ENCODE data around the gene RARG.
"Not testable (repeated sequence)": the region's sequence is repeated elsewhere in the genome, so short reads cannot be mapped to it uniquely, and the experiment has no call there.

Gene RARG

DNA sequence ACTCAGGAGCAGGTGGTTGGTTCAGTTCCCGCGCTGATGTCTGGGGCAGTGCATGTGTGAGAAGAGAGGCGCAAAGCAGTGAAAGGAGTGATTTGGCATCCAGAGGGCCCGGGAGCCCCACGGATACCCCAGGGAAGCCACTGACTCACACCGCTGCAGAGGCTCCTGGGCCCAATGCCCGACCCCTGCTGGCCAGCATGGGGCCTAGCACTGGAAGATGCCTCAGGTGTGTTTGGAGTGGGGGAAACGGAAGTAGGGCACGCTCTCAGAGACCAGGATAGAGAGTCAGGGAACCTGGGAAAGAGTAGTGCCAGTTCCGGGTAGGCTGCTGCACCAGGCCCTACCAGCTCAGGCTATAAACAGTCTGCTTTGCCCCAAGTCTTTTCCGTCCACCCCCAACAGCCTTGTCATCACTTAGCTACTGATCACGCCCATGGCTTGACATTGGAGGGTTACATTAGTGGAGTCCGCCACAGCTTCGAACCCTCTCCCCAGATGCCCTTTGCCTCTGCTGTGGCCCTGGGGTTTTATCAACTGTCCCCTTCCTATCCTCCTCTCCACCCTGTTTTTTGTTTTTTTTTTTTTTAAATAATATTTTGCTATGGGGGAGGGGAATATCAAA lies 41.8 kb downstream of the RARG start:
- no peak for DNase-seq (ENCODE audit: low read depth)

DNA sequence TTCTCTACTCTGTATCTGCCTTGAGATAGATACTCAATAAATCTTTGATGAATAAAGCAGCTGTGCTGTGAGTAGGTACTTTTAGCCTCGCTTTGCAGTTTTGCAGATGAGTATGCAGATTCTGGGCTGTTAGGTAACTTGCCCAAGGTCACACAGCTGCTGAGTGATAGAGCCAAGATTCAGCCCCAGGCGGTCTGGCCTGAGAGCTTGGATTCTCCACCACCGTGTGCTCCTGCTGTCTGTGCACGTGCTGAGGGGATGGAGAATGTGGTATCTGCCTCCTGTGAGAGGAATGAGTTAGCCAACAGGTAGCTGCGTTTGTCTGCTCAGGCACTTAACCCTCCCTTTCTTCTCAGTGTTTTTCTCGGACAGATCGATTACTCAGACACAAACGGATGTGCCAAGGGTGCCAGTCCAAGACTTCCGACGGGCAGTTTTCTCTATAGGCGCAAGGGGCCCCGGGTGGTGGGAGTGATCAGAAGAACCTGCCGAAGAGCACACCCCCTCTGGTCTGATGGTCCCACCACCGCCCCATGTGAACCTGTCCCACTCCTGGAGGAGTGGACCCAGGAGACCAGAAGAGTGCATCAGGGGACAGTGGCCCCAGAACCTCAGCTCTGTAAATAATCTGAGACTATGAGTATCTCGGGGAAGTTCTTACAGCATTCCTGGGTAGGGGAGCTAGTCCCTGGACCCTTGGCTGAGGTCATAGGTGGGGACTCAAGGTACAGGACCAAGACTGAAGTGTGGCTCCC lies 44.7 kb downstream of the RARG start:
- no peak for DNase-seq (ENCODE audit: low read depth)

DNA sequence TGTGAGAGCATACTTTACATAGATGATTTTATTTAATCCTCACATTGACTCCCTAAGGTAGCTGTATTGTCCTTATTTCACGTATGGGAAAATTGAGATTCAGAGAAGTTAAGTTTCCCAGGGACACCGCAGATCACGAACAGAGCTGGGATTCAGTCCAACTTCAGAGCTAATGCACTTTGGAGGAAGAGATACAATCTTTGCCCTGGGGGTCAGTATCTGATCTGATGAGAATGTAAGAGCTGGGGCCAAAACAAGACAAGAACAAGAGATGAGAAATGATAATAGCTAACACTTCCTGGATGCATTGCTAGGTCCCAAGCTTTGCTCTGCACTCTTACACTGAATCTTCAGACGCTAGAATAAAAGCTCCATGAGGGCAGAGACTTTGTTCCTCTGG lies 45.3 kb downstream of the RARG start:
- no peak for DNase-seq (ENCODE audit: low read depth)

DNA sequence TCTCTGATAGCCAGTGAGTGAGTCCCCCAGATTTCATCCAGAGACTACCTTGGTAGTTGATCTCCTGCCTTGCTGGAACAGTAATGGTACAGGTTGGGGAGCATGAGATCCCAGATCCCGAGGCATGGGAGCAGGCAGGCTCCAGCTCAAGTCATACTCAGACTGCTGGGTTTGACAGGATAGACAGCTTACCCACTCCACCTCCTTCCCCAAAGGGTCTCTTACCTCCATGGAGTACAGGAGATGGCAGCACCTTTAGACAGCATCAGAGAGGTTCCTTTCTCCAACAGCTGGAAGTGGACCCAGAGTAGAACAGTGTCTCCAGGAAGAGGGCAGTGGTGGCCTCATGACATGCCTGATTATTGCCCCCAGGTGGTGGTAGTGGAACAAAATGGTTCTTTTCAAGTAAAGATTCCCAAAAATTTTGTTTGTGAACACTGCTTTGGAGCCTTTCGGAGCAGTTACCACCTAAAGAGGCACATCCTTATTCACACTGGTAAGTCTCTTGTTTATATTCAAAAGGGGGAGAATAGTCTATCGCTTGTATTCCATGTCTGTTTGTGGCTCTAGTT lies 46.3 kb downstream of the RARG start:
- DNase-seq (ENCODE audit: low read depth) = no peak

DNA sequence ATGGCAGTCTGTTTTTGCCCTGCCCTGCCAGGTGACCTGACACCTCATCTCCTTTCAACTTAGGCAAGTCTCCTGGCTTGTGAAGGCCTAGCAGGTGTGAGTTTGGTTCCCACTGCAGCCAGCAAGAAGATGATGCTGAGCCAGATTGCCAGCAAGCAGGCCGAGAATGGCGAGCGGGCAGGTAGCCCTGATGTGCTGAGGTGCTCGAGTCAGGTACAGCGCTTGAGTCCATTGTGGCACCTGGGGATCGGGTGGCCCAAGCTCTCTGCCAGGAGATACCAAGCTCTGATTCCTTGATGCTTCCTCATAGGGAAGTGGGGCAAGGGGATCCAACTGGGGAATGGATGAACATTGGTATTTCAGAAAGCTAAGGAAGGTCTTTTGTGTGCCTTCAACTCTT lies 47.2 kb downstream of the RARG start:
- no peak for DNase-seq (ENCODE audit: low read depth)

DNA sequence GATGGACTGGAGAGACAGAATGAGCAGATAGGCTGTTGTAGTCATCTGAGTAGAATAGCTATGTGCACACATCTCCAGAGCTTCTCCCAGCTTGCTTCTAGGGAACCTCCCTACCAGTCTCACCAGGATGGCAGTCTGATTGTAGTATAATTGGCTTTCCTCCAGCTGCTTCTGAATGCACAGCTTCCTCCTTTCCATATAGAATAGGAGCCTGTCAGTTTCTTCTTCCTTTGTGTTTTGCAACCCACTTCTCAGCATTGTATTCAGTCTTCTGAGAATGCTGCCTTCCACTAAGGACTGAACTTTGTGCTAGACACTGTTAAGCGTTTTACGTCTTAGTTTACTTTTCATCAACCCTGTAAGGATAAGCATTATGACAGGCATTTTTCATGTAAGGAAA lies 49.1 kb downstream of the RARG start:
- DNase-seq (ENCODE audit: low read depth) = no peak

DNA sequence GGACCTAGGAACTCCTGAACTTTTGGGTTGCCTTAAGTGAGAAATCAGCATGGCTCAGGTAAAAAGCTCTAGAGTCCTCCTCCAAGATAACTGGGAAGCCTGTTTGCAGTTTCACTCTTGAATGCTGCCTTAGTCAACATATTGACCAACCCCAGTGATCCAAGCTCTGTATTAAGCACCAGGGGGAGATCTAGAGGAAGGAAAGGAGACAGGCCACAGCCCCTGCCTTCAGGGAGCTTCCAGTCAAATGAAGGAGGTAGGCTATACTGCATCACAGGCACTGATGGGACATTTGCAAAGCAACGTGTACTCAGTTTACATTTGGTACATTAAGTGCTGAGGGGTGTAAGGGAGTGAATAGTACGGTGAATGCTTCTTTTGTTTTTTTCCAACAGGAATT lies 50.1 kb downstream of the RARG start:
- DNase-seq (ENCODE audit: low read depth) = no peak

DNA sequence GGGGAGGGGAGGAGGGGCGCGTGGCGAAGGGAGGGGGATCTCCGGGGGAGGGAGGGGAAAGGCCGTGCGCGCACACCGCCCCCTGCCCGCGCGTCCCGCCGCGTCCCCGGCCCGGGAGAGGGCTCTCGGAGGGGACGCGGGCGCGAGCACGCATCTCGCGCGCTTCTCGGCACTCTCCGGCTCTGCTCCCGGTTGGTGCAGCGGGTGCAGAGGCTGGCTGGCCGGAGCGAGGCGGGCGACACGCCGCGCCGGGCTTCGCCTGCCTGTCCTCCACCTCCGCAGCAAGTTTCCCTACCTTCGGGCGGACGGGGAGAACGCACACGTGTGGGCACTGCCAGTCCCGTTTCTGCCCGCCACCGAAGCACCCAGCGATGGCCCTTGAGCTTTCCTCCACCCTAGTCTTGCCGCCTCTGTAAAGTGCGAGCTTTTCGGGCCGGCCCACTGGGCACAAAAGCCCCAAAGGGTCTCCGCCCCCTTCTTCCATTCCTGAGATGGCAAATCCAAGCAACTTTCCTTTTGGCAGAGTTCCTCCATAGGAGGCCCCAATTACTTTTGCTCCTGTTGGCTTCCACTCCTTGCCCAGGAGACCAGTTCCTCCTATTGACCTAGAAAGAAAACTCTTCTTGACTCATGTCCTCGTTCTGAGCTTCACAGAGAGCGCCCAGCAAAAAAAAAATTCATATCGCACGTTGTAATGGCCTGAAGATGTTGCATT lies 50.9 kb downstream of the RARG start:
- DNase-seq (ENCODE audit: low read depth) = no peak

DNA sequence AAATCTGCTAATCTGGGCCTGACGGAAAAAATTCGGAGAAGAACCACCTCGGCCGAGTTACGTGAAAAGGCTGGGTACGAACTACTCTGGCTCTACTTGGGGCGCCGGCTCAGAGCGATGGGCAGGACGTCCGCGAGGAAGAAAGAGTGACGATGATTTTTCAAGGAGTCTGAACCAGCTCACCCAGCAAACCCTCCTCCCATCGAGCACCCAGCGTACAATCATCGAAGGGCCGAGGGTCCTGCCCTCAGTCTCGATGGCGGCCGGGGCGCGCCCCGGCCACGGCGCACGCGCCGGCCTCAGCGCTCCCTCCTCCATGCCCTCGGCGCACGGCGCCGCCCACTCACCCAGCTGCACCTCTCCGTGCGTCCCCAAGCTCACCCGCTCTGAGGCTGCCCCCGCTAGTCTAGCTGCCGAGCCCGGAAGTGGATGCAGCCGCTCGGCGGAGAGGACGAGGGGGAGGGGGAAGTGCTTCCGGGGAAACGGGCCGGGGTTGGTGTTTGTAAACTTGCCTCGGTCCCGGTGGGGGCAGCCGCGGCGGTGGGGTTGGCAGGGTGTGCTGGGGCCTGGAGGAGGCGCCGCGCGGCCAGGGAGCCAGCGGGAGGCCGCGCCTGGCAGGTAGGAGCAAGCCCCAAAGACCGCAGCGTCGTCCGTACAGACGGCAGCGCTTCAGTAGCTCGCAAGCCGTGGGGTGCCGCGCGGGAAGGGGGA lies 51.6 kb downstream of the RARG start, which contains the start of the genes CSAD and ZNF740:
TSS of gene CSAD (minus strand) at position 706 of the 711 bp plus-strand sequence. CDS start 7,455 bp downstream, outside the sequence.
TSS of gene ZNF740 (plus strand) at position 503 of the 711 bp plus-strand sequence. CDS start 1,262 bp downstream, outside the sequence.
- DNase-seq (ENCODE audit: low read depth) = peak; percentile 81

DNA sequence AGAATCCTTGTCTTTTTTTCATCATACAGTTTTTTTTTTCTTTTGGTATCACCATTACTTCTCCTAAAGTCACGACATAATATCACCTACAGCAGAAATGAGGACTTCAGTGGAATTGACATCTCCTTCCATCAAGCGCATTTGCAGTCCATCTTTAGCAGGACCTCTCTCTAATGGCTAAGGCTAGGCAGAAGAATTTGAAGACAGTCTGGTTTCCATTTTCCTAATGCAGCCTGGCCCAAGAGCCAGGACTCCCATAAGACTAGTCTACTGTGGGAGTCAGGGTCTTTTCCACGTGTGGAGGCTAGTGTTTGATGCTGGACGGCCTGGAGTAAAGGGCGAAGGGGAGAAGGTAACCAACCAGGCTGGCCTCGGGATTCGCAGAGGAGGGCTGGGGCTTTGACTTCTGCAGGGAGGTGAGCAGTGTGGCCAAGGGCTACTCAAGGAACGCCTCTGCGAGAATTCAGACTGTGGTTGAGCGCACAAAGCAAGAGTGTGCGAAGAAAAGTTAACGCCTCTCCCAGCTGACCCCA lies 52.3 kb downstream of the RARG start:
- no peak for DNase-seq (ENCODE audit: low read depth)

DNA sequence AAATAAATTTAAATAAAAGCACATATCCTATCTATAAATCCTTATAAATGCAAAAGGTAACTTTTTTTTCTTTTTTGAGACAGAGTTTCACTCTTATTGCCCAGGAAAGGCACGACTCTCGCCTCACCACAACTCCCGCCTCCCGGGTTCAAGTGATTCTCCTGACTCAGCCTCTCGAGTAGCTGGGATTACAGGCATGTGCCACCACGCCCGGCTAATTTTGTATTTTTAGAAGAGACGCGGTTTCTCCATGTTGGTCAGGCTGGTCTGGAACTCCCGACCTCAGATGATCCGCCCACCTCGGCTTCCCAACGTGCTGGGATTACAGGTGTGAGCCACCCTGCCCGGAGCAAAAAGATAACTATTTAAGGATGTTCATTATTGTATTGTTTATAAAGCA lies 53.2 kb downstream of the RARG start:
- not testable (repeated sequence) for DNase-seq (ENCODE audit: low read depth)

DNA sequence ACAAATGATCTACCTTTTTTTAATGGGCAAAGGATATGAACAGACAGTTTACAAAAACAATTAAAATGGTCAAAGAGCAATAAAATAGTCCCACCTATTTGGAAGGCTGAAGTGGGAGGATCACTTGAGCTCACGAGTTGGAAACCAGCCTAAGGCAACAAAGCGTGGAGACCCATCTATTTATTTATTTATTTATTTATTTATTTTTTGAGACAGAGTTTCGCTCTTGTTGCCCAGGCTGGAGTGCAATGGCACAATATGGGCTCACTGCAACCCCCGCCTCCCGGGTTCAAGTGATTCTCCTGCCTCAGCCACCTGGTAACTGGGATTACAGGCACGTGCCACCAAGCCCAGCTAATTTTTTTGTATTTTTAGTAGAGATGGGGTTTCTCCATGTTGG lies 54.6 kb downstream of the RARG start:
- not testable (repeated sequence) for DNase-seq (ENCODE audit: low read depth)

DNA sequence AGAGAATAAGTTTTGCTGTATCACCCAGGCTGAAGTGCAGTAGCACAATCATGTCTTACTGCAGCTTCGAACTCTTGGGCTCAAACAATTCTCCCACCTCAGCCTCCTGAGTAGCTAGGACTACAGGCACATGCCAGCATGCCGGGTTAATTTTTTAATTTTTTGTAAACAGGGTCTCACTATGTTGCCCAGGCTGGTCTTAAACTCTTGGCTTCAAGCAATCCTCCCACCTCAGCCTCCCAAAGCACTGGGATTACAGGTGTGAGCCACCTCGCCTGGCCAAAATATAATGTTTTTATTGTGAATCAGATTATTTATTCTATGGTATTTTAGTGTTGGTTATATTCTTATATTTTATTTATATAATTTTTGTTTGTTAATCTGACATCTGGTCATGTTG lies 55.3 kb downstream of the RARG start:
- no peak for DNase-seq (ENCODE audit: low read depth)

DNA sequence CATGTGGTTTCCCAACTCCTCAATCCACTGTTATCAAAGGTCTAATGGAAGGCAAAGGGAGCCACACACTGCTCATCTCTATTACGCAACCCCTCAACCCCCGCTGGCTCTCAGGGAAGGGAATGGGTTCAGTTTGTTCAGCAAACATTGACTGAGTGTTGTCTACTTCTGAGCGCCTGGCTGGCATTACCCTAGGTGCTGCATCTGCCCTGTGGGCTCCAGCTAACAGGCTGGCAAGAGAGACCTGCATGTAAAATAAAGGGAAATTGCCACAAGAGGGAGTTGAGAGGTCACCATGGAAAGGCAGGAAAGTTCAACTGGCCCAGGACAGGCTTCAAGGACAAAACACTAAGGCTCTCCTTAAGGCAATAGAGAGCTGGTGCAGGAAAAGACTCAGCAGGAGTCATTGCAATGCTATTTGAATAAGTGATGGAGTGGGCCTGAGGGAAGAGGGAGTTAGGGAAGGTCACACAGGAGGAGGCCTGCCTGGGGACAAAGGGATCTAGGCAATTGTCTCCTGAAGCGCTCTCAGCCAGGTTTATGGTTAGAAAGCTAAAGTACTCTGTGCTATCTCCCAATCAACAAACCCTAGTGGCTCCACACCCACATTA lies 57.0 kb downstream of the RARG start:
- no peak for DNase-seq (ENCODE audit: low read depth)

DNA sequence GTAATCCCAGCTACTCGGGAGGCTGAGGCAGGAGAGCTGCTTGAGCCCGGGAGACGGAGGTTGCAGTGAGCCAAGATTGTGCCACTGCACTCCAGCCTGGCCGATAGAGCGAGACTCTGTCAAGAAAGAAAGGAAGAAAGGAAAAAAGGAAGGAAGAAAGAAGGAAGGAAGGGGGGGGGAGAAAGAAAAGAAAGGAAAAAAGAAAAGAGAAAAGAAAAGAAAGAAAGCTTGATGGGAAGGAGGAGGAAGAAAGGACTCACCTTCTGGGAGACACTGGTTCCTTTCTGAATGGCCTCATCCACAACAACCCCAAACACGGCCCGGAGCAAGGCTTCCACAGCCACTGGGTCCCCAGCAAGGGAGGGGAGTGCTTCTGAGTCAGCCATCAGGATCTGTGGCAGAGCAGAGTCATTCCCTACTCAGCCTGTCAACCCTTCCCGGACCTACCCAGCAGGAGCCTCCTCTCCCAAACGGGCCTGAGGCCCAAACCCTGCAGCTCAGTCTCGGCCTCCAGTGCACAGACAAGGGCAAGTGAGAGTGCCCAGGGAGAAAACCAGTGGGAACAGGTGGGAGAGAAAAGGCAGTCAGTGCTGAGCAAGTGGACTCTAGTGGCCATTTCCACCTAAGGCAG lies 58.8 kb downstream of the RARG start:
- no peak for DNase-seq (ENCODE audit: low read depth)

DNA sequence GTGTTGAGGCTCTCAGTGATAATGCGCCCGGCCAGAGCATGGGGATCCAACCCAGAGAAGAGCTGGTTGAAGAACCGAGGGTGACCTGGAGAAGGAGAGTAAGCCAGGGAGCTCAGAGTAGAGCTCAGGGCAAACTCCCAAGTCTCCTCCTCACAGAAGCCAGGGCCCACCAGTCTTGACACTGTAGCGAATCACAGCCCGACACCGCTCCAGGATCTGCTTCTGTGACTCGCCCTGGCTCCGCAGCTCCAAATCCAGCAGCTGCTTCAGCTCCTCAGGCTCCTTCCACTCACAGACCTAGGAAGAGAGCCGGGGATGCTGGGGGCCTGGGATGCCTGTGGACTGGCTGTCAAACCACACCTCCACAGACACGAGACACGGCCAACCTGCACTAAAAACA lies 59.7 kb downstream of the RARG start:
- no peak for DNase-seq (ENCODE audit: low read depth)

DNA sequence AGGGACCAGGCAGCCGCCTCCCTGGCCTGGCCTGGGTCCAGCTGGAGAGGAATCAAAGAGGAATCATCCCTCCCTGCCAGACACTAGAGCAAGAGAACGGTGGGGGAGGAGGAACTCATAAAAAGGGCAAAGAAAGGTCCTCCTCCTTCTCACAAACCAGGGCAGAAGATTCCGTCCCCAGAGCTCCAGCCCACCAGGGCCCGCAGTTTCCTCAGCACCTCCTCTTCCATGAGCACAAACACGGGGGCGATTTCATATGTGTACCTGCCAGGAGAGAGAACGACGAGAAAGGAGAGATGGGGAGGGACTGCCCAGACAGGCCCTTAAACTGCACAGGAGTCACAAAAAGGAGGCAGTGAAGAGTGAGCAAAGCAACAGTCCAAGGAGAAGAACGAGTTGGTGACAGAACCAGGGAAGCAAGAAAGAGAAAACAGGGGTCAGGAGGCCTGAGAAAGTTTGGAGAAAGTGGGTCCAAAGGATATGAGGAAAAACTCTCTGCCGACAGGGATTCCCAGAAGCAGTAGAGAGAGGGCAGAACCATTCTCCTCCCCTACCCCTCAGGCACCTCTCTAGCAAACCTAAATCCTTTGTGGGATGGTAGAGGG lies 60.2 kb downstream of the RARG start:
- DNase-seq (ENCODE audit: low read depth) = no peak

DNA sequence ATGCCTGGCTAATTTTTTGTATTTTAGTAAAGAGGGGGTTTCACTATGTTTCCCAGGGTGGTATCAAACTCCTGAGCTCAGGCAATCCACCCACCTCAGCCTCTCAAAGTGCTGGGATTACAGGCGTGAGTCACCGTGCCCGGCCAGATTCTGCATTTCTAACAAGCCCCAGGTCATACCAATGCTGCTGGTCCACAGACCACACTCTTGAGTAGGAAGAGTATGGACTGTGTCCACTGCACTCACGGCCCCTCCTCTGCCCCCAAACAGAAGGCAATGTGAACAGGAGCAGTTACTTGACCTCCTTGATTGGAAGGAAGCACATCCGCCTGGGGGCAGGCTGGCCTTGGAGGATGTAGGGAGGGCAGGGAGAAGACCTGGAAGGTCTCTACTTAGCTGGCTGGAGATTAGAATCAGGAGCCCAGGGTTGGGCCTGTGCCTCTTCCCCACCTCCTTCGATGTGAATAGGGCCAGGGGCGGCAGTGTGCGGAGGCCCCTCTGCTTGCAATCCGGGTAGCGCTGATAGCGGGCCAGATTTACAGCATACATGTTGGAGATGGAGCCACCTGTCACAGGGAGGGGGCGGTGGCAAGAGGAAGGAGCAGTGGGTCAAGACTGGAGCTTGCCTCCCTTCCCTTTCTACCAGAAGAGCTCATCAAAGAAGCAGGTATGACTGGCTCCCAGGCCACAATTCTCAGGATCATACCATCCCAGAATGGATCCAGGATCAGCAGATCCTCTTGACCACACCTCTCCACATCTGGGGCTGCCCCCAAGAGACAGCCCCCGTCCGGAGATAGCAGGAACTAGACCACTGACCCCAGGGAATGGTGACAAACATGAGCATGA lies 60.9 kb downstream of the RARG start:
- no peak for DNase-seq (ENCODE audit: low read depth)

DNA sequence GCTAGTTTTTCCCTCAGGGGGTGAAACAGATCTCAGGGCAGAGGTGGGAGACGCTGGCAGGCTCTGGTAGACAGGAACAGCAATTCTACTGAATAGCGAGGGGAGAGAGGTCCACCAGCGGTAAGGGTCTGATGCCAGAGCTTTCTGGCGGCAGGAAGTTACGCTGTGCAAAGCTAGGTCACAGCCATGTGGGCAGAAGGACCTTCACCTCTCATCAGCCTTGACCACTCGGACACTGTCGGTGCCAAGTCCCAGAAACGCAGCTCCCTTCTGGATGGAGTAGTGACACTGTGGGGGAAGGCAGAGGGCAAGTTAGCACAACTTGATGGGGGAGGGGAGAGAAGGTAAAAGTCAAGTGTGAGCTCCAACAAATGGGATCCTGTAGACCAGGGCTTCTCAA lies 61.8 kb downstream of the RARG start:
- DNase-seq (ENCODE audit: low read depth) = no peak
